Measurements from ENCODE around the gene GSC. TPM values are rescaled to one million over a fixed set of nuclear protein-coding genes. Genes with fewer than 3 reads are reported as not detected.
"Not testable (repeated sequence)": the region's sequence is repeated elsewhere in the genome, so short reads cannot be mapped to it uniquely, and the experiment has no call there.

GSC gene
- total RNA-seq, result not detected in 2 replicates

GRCh38 chr14:94769391-94770250, at the start of gene GSC:
GSC (minus strand) TSS chr14:94770113; CDS start chr14:94770015, 98 bp downstream.
- DNase-seq (ENCODE audit: low read depth), result no peak
- Histone ChIP-seq H3K36me3 (ENCODE audit: control insufficient read depth, insufficient read depth, low read length) (no peaks in the 10 kb centered on the region), H3K4me3 (ENCODE audit: low read depth, low read length) (peak within 1 kb of the TSS; percentile 30), H3K27me3 (ENCODE audit: control insufficient read depth, insufficient read depth, low read length) (peaks cover 90% of the 10 kb centered on the region)
- no peak for TF ChIP-seq CTCF (IDR thresholded peaks at IDR 0.05; ENCODE audit: insufficient read depth, low read length, poor library complexity, severe bottlenecking)

- no peaks in the 10 kb centered on the region for H3K27me3 ChIP-seq (ENCODE audit: control insufficient read depth, insufficient read depth, low read length)
- DNase-seq (ENCODE audit: low read depth), result no peak
- H3K4me3 ChIP-seq (ENCODE audit: low read depth, low read length), result no peak overlapping the region
- no peaks in the 10 kb centered on the region for H3K36me3 ChIP-seq (ENCODE audit: control insufficient read depth, insufficient read depth, low read length)
- no peak for TF ChIP-seq CTCF (IDR thresholded peaks at IDR 0.05; ENCODE audit: insufficient read depth, low read length, poor library complexity, severe bottlenecking)
Measured at GRCh38 chr14:94819531-94819930, 49.6 kb upstream of the GSC start.

- no peak overlapping the region for H3K4me3 ChIP-seq (ENCODE audit: low read depth, low read length)
- no peaks in the 10 kb centered on the region for H3K27me3 ChIP-seq (ENCODE audit: control insufficient read depth, insufficient read depth, low read length)
- TF ChIP-seq CTCF (IDR thresholded peaks at IDR 0.05; ENCODE audit: insufficient read depth, low read length, poor library complexity, severe bottlenecking), result no peak
- DNase-seq (ENCODE audit: low read depth), result no peak
- no peaks in the 10 kb centered on the region for H3K36me3 ChIP-seq (ENCODE audit: control insufficient read depth, insufficient read depth, low read length)
Measured at GRCh38 chr14:94816113-94816512, 46.2 kb upstream of the GSC start.

- no peak for TF ChIP-seq CTCF (IDR thresholded peaks at IDR 0.05; ENCODE audit: insufficient read depth, low read length, poor library complexity, severe bottlenecking)
- DNase-seq (ENCODE audit: low read depth), result no peak
- no peak overlapping the region for H3K4me3 ChIP-seq (ENCODE audit: low read depth, low read length)
- no peaks in the 10 kb centered on the region for H3K27me3 ChIP-seq (ENCODE audit: control insufficient read depth, insufficient read depth, low read length)
- H3K36me3 ChIP-seq (ENCODE audit: control insufficient read depth, insufficient read depth, low read length), result no peaks in the 10 kb centered on the region
Measured at GRCh38 chr14:94805680-94806288, 35.9 kb upstream of the GSC start.

GRCh38 chr14:94801225-94801624, 31.3 kb upstream of the GSC start:
- H3K4me3 ChIP-seq (ENCODE audit: low read depth, low read length), result no peak overlapping the region
- no peak for DNase-seq (ENCODE audit: low read depth)
- no peaks in the 10 kb centered on the region for H3K27me3 ChIP-seq (ENCODE audit: control insufficient read depth, insufficient read depth, low read length)
- no peak for TF ChIP-seq CTCF (IDR thresholded peaks at IDR 0.05; ENCODE audit: insufficient read depth, low read length, poor library complexity, severe bottlenecking)
- H3K36me3 ChIP-seq (ENCODE audit: control insufficient read depth, insufficient read depth, low read length), result no peaks in the 10 kb centered on the region

GRCh38 chr14:94800764-94801163, 30.9 kb upstream of the GSC start:
- H3K36me3 ChIP-seq (ENCODE audit: control insufficient read depth, insufficient read depth, low read length); H3K4me3 ChIP-seq (ENCODE audit: low read depth, low read length); H3K27me3 ChIP-seq (ENCODE audit: control insufficient read depth, insufficient read depth, low read length); DNase-seq (ENCODE audit: low read depth): not testable (repeated sequence)
